Left lobe of liver (tissue), 2 donors: ENCODE measurements around the gene JPT1. TPM values are rescaled to one million over a fixed set of nuclear protein-coding genes. Genes with fewer than 3 reads are reported as not detected.
"Not testable (repeated sequence)": the region's sequence is repeated elsewhere in the genome, so short reads cannot be mapped to it uniquely, and the experiment has no call there.

Experiments
- ATAC-seq: fragments of 200-7000 bp; cut with Tn5 transposase; one replicate; pipeline ENCODE4 v1.9.1; 2020; ENCODE audit warnings: mild to moderate bottlenecking, moderate library complexity
- DNase-seq: peaks from one replicate; pipeline ENCODE4 v3.0.0-alpha.2; 2020; ENCODE audit warnings: low spot score
- total RNA-seq: library from RNA; stranded (reverse); gene quantifications from one replicate; pipeline ENCODE4 v1.2.1, GENCODE V29; 2021
- donor health status: DM: no; HTN: no; CAD: no; lungs with moderate emphysema.
- donor health status: DM: no; HTN: yes; CAD: no.

The JPT1 gene
- total RNA-seq, 1 donor from 2014 or later: 14.8 TPM

DNA sequence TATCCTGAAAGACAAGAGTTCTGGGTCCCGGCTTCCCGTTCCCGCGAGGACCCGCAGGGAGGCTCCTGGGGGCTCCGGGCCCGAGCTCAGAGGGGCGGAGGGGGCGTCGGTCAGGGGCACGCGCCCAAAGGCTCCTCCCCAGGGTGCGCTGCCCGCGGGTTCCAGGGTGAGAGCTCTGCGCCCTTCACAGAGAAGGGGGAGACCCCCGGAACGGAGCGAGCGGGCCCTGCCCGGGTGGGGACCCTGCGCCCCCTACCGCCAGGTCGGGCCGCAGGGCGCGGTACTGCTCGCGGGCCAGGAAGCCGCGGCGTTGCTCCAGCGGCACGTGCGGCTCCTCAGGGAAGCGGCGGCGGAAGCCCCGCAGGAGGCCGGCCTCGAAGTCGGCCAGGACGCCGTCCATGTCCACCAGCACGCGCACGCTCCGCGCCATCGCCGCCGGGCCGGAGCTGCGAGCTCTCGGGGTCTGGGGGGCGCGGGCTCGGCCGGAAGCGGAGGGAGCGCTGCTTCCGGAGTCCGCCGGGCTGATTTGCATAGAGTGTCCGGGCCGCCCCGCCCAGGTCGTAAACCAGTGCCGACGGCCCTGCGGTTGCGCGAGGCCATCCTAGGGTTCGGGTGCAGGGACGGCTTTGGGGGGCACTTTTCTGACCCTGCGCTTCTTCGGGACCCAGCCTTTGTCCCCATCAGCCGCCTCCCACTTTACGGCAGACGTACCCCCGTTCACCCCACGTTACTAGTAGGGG is 22.9 kb downstream of the JPT1 start, which contains the start of gene NT5C:
TSS of gene NT5C (minus strand) at position 465 of the 740 bp plus-strand sequence. CDS start at position 430, 35 bp downstream.
- ATAC-seq (peak; percentile 92), DNase-seq (peak; percentile 81)

DNA sequence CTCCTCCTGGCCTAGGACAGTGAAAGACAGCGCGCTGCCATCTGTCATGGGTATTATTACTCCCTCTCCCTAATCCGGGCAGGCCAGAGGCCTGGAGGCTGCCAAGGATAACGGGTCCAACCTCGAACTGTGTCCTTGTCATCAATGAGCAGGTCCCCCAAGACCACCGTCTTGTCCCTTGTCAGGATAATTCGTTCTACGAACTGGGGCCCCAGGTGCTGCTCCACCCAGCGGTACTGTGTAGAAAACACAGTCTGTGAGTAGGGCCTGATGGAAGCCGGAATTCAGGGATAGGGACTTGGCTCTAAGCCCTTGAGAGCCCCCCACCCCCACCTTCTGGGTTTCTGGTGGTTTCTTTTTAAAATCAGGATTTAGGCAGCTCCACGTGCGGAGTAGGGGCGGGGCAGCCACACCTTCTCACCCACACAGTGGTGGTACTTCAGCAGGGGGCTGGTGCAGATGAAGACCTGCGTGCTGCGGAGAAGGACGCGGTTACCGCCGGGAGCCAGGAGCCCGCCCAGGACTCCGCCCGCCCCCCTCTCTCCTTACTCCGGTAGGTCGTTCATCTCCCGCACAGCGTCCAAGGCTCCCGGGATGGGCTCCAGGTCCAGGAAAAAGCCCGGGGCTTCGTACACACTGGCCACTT is 23.6 kb downstream of the JPT1 start:
- ATAC-seq (peak; percentile 55), DNase-seq (no peak)

DNA sequence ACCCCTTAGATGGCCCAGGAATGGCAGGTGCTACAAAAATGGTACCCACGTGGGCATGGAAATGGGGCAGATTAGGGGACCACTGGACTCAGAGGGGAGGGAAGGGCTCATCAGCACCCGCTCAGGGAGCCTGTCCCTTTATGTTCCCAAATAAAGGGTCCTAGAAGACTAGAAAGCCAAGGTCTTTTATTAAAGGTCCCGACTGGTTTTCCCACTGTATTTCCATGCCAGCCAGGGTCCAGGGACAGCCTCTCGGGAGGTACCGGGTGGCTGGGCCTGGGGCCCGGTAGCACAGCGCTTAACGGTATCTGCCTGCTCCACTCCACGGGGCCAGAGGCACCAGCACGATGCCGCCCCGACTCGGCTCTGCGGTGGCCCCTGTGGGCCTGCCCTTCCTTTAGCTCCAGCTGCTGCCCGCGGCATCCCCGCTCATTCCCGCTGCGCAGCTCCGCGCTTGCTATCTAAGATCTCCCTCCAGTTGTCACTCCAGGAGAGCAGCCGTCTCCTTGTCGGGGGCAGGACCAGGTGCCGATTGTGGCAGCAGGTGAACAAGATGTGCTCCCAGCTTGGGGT is 24.2 kb downstream of the JPT1 start:
- DNase-seq (no peak), ATAC-seq (no peak)

DNA sequence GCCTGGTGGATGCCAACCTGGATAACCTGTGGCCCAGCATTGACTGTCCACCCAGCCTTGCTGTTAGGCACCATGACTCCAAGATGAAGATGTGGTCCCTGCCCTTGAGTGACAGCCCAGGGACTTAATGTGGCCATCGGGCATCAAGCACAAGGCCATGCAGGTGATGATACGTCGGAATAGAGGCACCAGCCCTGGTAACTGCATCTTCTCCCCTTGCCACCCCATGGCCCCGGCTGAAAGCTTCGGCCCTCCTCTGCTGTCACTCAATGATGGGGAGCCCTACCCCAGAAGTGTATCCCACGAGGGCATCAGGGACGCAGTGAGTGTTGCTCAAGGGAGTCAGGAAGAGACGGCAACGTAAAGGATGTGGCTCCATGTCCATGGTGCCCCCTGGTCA is 24.7 kb downstream of the JPT1 start:
- DNase-seq (no peak), ATAC-seq (no peak)

DNA sequence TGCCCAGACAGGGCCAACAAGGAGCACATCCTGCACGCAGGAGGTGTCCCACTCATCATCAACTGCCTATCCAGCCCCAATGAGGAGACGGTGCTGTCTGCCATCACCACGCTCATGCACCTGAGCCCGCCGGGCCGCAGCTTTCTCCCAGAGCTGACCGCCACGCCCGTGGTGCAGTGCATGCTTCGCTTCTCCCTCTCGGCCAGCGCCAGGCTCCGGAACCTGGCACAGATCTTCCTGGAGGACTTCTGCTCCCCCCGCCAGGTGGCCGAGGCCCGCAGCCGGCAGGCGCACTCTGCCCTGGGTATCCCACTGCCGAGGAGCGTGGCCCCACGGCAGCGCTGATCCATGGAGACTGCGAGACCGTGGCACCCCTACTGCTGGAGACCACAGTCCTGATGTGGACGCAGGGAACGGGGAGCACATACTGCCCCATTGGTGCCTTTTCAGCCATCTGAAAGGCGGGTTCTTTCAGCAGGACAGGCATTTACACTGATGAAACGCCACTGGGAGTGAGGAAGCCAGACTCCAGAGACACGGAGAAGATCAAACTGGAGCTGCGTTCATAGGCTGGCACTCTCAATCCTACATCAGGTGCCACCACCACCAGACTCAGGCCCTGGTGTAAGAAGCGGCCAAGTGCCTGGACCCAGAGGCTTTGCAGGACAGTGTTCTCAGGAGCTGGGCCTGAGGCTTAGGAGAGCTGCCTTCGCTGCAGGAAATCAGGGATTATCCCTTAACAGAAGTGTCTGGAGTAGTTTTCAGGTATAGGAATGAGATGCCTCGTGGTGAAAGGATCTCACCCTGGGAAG is 25.4 kb downstream of the JPT1 start:
- DNase-seq (no peak), ATAC-seq (no peak)

DNA sequence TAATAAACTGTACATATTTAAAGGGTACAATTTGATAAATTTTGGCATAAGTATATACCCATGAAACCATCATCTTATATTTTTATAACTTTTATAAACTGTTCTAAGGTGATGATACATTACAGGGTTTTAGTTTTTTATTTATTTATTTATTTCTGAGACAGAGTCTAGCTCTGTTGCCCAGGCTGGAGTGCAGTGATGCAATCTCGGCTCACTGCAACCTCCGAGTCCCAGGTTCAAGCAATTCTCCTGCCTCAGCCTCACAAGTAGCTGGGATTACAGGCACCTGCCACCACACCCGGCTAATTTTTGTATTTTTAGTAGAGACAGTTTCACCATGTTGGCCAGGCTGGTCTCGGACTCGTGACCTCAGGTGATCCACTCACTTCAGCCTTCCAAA is 26.4 kb downstream of the JPT1 start:
- not testable (repeated sequence) for ATAC-seq, DNase-seq

DNA sequence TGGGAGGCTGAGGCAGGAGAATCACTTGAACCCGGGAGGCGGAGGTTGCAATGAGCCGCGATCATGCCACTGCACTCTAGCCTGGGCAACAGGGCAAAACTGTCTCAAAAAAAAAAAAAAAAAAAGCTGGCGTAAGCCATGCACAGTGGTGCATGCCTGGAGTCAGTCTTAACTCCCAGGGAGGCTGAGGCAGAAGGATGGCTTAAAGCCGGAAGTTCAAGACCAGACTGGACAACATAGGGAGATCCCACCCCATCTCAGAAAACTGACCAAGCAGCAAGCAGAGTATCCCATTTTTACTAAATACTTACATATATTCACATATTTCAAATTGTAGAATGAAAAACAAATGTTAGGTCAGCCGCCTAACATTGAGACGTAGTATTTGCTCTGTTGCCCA is 27.4 kb downstream of the JPT1 start:
- DNase-seq: no peak
- no peak for ATAC-seq

DNA sequence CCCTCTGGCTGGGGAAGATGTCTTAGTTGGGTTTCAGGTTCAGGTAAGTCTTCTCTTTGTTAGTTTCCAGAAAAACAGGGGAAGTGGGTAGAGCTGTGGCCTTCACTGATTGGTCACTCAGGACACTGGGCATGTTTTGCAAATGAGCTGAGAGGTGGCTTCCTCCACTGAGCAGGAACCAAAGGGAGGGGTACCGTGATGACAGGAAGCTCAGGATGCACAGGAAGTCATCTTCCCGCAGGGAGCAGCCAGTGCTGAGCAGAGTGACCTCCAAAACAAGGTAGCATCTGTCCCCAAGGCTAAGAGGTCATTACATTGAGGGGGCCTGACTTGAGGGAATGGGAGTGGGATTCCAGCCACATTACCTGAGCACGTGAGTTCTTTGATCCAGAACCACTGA is 28.3 kb downstream of the JPT1 start:
- no peak for ATAC-seq
- no peak for DNase-seq

DNA sequence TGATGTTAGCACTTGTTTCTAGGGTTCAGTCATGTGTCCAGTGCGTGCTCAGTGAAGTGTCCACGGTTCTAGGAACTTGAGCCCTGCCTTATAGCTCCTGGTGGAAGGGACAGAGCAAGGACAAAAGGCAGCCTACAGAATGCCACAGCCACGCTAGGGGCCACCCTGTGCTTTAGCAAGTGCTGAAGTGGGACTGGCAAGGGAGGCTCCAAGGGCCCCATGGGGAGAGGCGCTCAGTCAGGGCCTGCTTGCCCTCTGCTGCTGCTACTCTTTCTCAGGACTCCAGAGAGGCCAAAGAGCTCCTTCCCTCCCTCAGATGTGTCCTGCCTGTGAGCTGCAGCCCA is 29.5 kb downstream of the JPT1 start:
- DNase-seq (no peak), ATAC-seq (no peak)

DNA sequence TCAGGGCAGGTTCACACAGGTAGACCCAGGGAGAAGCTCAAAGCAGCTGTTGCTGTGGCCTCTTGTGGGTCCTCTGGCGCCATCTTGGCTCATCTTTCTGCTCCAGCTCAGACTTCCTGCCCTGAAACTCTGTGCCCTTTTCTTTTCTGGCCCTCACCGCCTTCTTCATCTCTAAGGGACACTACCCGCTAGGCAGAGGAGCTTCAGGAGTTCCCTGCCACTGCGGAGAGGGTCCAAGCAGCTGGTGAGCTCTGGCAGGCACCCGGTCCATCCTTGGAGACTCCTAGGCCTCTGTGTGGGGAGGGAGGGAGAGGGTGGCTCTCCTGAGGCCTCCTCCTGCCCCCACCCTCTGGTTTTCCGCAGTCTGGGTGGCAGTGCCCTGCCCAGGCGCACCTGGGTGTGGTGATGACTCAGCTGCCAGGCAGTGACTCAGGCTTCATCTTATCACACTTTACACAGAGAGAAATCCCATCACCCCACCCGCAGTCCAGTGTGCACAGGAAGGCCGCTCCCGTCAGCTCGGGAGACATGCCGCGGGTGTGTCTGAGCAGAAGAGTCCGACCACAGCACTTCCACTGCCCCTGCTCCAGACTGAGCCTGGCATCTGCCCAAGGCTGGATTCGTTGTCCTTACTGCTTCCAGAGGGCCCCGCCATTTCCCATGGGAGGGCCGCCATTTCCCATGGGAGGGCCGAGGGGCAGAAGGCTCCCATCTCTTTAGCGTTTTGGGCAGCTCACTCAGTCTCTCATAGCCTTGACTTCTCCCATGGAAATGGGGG is 30.1 kb downstream of the JPT1 start:
- ATAC-seq (peak; percentile 68), DNase-seq (no peak)

DNA sequence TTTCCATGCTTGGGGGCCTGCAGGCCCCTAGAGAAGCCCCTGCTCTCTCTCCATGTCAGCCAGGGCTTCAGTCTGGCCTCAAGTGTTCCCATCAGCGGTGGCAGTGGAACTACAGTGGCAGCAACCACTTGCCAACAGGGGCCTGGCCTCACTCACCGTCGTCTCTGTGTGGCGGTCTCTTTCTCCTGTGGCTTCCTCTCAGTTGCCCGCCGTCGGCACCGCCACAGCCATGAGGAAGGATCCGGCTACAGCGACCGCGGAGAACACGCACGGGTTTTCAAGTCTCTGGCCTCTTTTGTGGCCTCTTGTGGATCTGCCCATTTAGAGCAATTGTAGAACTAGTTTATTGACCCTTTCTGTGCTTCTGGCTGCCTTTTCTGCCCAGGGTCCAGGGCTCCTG is 36.0 kb downstream of the JPT1 start:
- DNase-seq (no peak), ATAC-seq (no peak)

DNA sequence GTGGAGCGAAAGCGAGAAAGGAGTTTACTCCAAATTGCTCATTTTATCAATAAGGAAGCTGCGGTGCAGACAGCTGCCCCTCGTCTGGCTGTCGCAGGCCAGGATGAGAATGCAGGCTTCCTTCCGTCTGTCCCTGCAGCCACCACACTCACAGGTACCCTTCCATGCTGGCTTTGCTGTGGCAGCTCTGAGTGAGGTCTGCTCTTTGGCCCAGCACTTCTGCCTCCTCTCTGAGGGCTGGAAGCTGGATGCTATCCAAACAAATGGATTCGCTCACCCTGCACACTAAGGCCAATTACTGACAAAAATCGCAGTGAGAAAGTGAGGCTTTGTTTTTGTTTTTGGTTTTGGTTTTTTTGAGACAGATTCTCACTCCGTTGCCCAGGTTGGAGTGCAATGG is 37.6 kb downstream of the JPT1 start:
- DNase-seq (no peak), ATAC-seq (no peak)

DNA sequence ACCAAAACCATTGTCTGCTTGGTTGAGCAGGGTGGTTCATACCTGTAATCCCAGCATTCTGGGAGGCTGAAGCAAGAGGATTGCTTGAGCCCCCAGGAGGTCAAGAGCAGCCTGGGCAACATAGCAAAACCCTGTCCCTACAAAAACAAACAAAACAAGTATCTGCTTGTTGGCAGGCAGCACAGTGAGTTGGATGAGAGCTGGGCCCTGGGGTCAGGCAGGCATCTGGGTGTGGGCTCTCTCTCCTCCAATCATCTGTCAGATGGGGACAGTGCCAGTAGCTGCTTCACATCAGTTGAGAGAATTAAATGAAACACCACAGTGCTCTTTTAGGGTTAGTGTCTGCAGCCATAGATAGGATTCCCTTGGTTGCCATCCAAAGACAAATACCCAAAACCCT is 38.8 kb downstream of the JPT1 start:
- DNase-seq: no peak
- ATAC-seq: no peak

DNA sequence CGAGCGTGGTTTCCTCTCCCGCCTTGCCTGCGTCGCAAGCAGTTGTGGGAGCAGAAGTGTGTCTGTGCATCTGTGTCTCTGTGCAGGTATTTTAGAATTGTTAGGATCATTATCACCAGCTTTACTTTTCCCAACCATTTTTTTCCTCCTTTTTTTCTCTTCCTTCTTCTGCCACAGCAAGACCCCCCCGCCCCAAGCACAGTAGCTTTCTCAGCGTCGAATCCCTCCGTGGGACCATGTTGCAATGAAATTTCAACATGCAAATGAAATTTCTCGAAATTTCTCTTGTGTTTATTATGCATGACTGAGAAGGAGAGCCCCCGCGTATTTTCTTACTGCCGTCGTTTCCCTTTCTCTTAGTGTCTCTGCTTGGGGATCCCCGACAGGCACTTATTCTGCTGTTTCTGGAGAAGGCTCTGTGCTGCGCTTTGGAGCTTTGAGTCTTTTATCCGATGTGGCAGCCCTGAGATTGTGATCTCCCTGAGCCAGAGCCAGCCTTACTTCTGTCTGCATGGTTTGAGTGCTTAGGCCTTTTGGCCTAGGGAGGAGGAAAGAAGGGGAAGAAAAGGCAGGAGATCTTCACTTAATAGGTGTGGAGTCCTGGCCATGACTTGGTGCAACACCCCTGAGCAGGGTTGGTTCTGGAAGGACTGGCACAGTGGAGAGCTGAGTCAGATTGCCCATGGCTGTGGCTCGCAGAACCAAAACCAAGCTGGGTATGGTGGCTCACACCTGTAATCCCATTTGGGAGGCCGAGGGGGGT is 39.6 kb downstream of the JPT1 start:
- ATAC-seq: no peak
- no peak for DNase-seq

DNA sequence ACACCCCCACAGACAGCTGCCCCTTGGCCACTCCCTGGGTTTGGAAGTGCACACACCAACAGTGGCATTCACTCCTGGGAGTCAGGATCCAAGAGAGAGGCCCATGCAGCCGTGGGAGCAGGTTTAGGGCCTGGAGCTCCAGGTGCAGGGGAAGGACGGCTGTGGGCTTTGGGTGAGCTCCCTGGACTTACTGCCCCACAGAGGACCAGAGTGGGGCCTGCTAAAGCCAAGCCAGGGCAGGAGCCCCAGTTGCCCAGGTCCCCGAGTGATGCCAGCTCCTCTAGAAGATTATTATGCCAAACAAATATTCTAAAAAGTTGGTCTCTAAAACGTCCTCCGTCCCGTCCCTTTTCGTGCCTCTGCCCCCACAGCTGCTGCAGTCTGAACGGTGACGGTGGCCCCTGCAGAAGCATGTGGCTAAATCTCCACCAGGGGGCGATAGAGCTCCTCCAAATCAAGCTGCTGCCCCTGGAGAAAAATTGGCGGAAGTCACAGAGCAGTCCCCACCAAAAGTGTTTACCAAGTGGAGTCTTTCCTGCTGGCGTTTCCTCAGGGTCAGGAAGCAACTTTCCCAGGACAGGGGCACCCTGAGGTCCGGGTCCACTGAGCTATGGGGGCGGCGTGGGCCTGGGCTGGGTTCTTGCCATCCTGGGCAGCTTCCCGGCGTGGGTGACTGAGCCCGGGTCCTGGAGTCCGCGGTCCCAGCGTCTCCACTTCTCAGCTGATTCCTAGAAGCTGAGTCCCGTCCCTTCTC is 40.3 kb downstream of the JPT1 start:
- peak; percentile 86 for DNase-seq
- ATAC-seq: peak; percentile 85

DNA sequence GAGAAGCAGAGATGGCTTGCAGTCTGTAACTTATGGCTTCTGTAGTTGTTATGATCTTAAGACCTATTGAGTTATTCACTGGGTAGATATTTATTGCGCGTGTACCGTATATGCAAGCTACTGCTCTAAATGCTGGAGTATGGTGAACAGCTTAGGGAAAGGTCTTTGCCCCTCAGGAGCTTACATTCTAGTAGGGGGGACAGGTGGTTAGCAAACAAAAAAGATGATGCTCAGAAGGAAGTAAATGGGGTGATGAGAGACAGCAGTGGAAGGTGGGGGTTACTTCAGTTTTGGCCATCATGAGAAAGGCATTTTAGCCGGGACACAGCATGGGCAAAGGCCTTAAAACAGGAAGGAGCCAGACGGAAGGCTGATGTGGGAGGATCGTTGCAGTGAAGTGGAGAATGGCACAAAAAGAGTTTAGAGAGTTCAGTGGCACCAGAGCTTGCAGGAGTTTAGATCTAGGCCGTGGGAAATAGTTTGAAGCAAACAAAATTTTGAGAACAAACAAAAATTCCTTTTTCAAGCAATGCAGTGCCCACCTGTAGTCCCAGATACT is 42.5 kb downstream of the JPT1 start:
- ATAC-seq: no peak
- no peak for DNase-seq

DNA sequence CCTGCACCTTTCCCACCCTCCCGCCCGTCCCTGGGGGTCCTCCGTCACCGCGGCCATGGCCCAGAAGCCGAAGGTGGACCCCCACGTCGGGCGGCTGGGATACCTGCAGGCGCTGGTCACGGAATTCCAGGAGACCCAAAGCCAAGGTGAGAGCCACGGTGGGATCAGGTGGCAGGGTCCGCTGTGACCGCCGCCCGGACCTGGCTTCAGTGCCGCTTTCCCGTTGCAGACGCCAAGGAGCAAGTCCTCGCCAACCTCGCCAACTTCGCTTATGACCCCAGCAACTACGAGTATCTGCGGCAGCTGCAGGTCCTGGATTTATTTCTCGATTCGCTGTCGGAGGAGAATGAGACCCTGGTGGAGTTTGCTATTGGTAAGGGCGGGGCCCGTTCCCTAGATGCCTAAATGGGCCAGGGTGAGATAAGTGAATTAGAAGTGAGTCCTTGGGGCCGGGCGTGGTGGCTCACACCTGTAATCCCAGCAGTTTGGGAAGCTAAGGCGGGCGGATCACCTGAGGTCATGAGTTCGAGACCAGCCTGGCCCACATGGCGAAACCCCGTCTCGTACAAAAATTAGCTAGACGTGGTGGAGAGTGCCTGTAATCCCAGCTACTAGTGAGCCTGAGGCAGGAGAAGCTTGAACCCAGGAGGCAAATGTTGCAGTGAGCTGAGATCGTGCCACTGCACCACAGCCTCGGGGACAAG is 43.9 kb downstream of the JPT1 start:
- DNase-seq (no peak), ATAC-seq (peak; percentile 15)
